WTC11 (cell line): ENCODE measurements around the gene IPP. TPM values are rescaled to one million over a fixed set of nuclear protein-coding genes. Genes with fewer than 3 reads are reported as not detected.
"Not testable (repeated sequence)": the region's sequence is repeated elsewhere in the genome, so short reads cannot be mapped to it uniquely, and the experiment has no call there.

Experiments
- ATAC-seq: fragments of 200-7000 bp; cut with Tn5 transposase; 2 replicates; pipeline ENCODE4 v1.10.0; 2021; ENCODE audit warnings: mild to moderate bottlenecking, moderate library complexity
- CTCF ChIA-PET: fragments of 300-600 bp; sonication (Branson Sonifier 250); formaldehyde crosslinking; loops from one replicate; lab custom pipeline; 2021; ENCODE audit warnings: antibody characterized with exemption; lab: Charles Lee
- POLR2A ChIA-PET: fragments of 350-600 bp; sonication (Branson Sonifier 250); formaldehyde crosslinking; loops from one replicate; lab custom pipeline; 2021; ENCODE audit warnings: antibody characterized with exemption; lab: Charles Lee
- DNase-seq: peaks from one replicate; pipeline ENCODE4 v3.0.0; 2021; ENCODE audit warnings: low spot score
- H3K27ac Mint-ChIP-seq: 2 replicates; pipeline ENCODE4 v1.8.0; 2021; ENCODE audit warnings: mixed read lengths
- H3K27me3 Mint-ChIP-seq: 2 replicates; pipeline ENCODE4 v1.8.0; 2021; ENCODE audit warnings: low read depth, mild to moderate bottlenecking, moderate library complexity, mixed read lengths
- H3K36me3 Mint-ChIP-seq: 2 replicates; pipeline ENCODE4 v1.8.0; 2021; ENCODE audit warnings: mixed read lengths
- H3K4me1 Mint-ChIP-seq: 2 replicates; pipeline ENCODE4 v1.8.0; 2022; ENCODE audit warnings: mixed read lengths
- H3K4me3 Mint-ChIP-seq: 2 replicates; pipeline ENCODE4 v1.8.0; 2021; ENCODE audit warnings: mild to moderate bottlenecking, moderate library complexity, mixed read lengths
- H3K9me3 Mint-ChIP-seq: 2 replicates; pipeline ENCODE4 v1.8.0; 2021; ENCODE audit warnings: mixed read lengths
- EMX1 ChIP-seq: fragments of 250-450 bp; sonication (Bioruptor Pico); IDR thresholded peaks from 2 replicates; pipeline ENCODE4 v1.8.0; 2021; ENCODE audit warnings: mild to moderate bottlenecking
- FOXP1 ChIP-seq: sonication (generic); formaldehyde crosslinking; IDR thresholded peaks from 2 replicates; pipeline ENCODE4 v1.8.0; 2022; ENCODE audit warnings: missing genetic modification reagents, mild to moderate bottlenecking, moderate library complexity, borderline replicate concordance
- GRHL2 ChIP-seq: fragments of 250-450 bp; sonication (Bioruptor Pico); IDR thresholded peaks from 2 replicates; pipeline ENCODE4 v1.8.0; 2022; ENCODE audit warnings: mild to moderate bottlenecking, moderate library complexity; ENCODE audit not compliant: insufficient replicate concordance, severe bottlenecking
- HMGA2 ChIP-seq: fragments of 250-450 bp; sonication (Bioruptor Pico); IDR thresholded peaks from 2 replicates; pipeline ENCODE4 v1.4.0; 2021; ENCODE audit warnings: mild to moderate bottlenecking, moderate library complexity
- MXD4 ChIP-seq: fragments of 250-450 bp; sonication (Bioruptor Pico); IDR thresholded peaks from 2 replicates; pipeline ENCODE4 v1.8.0; 2021; ENCODE audit warnings: mild to moderate bottlenecking, moderate library complexity, borderline replicate concordance
- NFATC4 ChIP-seq: fragments of 250-450 bp; sonication (Bioruptor Pico); IDR thresholded peaks from 2 replicates; pipeline ENCODE4 v1.9.0; 2021; ENCODE audit warnings: mild to moderate bottlenecking
- NFE2L1 ChIP-seq: sonication (generic); formaldehyde crosslinking; IDR thresholded peaks from 2 replicates; pipeline ENCODE4 v1.8.1; 2023; ENCODE audit warnings: missing genetic modification reagents
- RELA ChIP-seq: sonication (generic); formaldehyde crosslinking; IDR thresholded peaks from 2 replicates; pipeline ENCODE4 v1.8.1; 2022; ENCODE audit warnings: missing genetic modification reagents, mild to moderate bottlenecking, borderline replicate concordance
- SMAD3 ChIP-seq: sonication (generic); formaldehyde crosslinking; IDR thresholded peaks from 2 replicates; pipeline ENCODE4 v1.8.0; 2022; ENCODE audit warnings: missing genetic modification reagents, mild to moderate bottlenecking, borderline replicate concordance
- SP1 ChIP-seq: sonication (generic); formaldehyde crosslinking; conservative IDR thresholded peaks from 2 replicates; pipeline ENCODE4 v1.8.1; 2022; ENCODE audit warnings: missing genetic modification reagents
- ZBTB21 ChIP-seq: sonication (generic); formaldehyde crosslinking; IDR thresholded peaks from 2 replicates; pipeline ENCODE4 v1.8.1; 2023; ENCODE audit warnings: mild to moderate bottlenecking, missing genetic modification reagents, borderline replicate concordance
- ZNF138 ChIP-seq: sonication (generic); formaldehyde crosslinking; conservative IDR thresholded peaks from 2 replicates; pipeline ENCODE4 v1.8.1; 2022; ENCODE audit warnings: mild to moderate bottlenecking, moderate library complexity, missing genetic modification reagents
- ZNF263 ChIP-seq: sonication (generic); formaldehyde crosslinking; IDR thresholded peaks from 2 replicates; pipeline ENCODE4 v1.8.1; 2022; ENCODE audit warnings: low read depth, mild to moderate bottlenecking, moderate library complexity, missing genetic modification reagents
- ZNF317 ChIP-seq: sonication (generic); formaldehyde crosslinking; IDR thresholded peaks from 2 replicates; pipeline ENCODE4 v1.8.1; 2023; ENCODE audit warnings: low read depth, mild to moderate bottlenecking, moderate library complexity, missing genetic modification reagents, borderline replicate concordance
- ZNF423 ChIP-seq: fragments of 250-450 bp; sonication (Bioruptor Pico); IDR thresholded peaks from 2 replicates; pipeline ENCODE4 v2.1.2; 2022; ENCODE audit warnings: mild to moderate bottlenecking, moderate library complexity
- ZNF671 ChIP-seq: fragments of 250-450 bp; sonication (Bioruptor Pico); IDR thresholded peaks from 2 replicates; pipeline ENCODE4 v1.8.0; 2021; ENCODE audit warnings: mild to moderate bottlenecking
- total RNA-seq: library from RNA; stranded (reverse); gene quantifications from 3 replicates; pipeline ENCODE4 v1.2.3, GENCODE V29; 2021
- TF ChIP-seq, protein P1 (sequence below): sonication (generic); formaldehyde crosslinking; IDR thresholded peaks from 2 replicates; pipeline ENCODE4 v1.8.1; 2022; ENCODE audit warnings: mild to moderate bottlenecking, missing genetic modification reagents, moderate library complexity, borderline replicate concordance
- TF ChIP-seq, protein P2 (sequence below): sonication (generic); formaldehyde crosslinking; IDR thresholded peaks from 2 replicates; pipeline ENCODE4 v1.8.1; 2022; ENCODE audit warnings: low read depth, mild to moderate bottlenecking, moderate library complexity, missing genetic modification reagents, borderline replicate concordance
- TF ChIP-seq, protein P3 (sequence below): fragments of 200-600 bp; IDR thresholded peaks from 2 replicates; pipeline ENCODE4 v1.8.0; 2022; ENCODE audit warnings: antibody characterized with exemption
- TF ChIP-seq, protein P4 (sequence below): sonication (generic); formaldehyde crosslinking; conservative IDR thresholded peaks from 2 replicates; pipeline ENCODE4 v1.8.1; 2022; ENCODE audit warnings: mild to moderate bottlenecking, missing genetic modification reagents
- TF ChIP-seq, protein P5 (sequence below): sonication (generic); formaldehyde crosslinking; IDR thresholded peaks from 2 replicates; pipeline ENCODE4 v1.8.1; 2022; ENCODE audit warnings: low read depth, missing genetic modification reagents, borderline replicate concordance

The IPP gene
- total RNA-seq, 1 experiment from 2014 or later = 6.3 TPM

DNA sequence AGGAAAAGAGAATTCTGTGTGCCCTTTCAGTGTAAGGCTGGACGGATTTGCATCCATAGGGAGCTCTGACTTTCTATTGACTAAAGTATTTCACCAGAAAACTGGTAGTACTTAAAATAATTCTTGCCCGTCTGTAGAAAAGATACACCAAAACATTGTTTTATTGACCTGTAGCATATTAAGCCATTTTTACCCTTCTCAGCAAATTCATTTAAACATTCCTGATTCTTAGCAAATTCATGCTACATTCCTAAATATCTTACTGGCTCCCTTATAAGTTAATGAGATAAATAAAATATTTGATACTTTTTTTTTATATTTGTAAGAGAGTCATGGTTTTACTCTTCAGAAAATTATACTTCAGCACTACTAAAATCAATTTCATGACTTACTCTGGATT, 1.6 kb upstream of the IPP start (continued):
- TF ChIP-seq, protein P1, sequence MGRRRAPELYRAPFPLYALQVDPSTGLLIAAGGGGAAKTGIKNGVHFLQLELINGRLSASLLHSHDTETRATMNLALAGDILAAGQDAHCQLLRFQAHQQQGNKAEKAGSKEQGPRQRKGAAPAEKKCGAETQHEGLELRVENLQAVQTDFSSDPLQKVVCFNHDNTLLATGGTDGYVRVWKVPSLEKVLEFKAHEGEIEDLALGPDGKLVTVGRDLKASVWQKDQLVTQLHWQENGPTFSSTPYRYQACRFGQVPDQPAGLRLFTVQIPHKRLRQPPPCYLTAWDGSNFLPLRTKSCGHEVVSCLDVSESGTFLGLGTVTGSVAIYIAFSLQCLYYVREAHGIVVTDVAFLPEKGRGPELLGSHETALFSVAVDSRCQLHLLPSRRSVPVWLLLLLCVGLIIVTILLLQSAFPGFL (CRISPR knock-in tag) = no peak
- no peak for TF ChIP-seq ZNF671 (CRISPR knock-in tag)
- TF ChIP-seq, protein P2, sequence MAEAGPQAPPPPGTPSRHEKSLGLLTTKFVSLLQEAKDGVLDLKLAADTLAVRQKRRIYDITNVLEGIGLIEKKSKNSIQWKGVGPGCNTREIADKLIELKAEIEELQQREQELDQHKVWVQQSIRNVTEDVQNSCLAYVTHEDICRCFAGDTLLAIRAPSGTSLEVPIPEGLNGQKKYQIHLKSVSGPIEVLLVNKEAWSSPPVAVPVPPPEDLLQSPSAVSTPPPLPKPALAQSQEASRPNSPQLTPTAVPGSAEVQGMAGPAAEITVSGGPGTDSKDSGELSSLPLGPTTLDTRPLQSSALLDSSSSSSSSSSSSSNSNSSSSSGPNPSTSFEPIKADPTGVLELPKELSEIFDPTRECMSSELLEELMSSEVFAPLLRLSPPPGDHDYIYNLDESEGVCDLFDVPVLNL = no peak
- no peak for TF ChIP-seq GRHL2 (CRISPR knock-in tag)
- TF ChIP-seq ZNF263 = no peak
- TF ChIP-seq HMGA2 = no peak
- TF ChIP-seq, protein P3, sequence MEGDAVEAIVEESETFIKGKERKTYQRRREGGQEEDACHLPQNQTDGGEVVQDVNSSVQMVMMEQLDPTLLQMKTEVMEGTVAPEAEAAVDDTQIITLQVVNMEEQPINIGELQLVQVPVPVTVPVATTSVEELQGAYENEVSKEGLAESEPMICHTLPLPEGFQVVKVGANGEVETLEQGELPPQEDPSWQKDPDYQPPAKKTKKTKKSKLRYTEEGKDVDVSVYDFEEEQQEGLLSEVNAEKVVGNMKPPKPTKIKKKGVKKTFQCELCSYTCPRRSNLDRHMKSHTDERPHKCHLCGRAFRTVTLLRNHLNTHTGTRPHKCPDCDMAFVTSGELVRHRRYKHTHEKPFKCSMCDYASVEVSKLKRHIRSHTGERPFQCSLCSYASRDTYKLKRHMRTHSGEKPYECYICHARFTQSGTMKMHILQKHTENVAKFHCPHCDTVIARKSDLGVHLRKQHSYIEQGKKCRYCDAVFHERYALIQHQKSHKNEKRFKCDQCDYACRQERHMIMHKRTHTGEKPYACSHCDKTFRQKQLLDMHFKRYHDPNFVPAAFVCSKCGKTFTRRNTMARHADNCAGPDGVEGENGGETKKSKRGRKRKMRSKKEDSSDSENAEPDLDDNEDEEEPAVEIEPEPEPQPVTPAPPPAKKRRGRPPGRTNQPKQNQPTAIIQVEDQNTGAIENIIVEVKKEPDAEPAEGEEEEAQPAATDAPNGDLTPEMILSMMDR = no peak
- TF ChIP-seq MXD4 = no peak

DNA sequence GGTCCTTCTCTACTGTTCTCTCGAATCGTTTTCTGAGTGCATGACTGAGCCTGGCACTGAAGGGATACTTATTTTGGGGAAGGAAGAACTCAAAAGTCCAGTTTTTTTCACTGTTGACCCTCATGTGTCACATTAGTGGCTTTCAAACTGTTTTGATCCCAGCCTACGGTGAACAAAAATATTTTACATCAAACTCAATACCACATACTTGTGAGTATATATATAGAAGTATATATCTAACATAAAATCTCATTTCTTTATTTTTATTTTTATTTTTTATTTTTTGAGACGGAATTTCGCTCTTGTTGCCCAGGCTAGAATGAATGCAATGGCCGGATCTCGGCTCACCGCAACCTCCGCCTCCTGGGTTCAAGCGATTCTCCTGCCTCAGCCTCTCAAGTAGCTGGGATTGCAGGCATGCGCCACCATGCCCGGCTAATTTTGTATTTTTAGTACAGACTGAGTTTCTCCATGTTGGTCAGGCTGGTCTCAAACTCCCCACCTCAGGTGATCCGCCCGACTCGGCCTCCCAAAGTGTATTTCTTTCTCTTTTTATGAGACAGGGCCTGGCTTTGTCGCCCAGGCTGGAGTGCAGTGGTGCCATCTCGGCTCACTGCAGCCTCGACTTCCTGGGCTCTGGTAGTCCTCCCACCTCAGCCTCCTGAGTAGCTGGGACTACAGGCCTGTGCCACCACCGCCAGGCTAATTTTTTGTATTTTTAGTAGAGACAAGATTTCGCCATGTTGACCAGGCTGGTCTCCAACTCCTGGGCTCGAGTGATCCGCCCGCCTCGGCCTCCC, 786 bp upstream of the IPP start:
- Mint-ChIP-seq H3K4me3 (peak overlapping the region; percentile 89), H3K36me3 (peaks cover 20% of the 10 kb centered on the region), H3K27ac (peak overlapping the region; percentile 99), H3K9me3 (peaks cover 35% of the 10 kb centered on the region)
- not testable (repeated sequence) for H3K27me3 Mint-ChIP-seq, DNase-seq, ATAC-seq
- POLR2A ChIA-PET = interaction anchor here (0.6 to 1.0 kb wide), 2 partner anchors 23 to 65 kb away, joined by 3 read pairs; partner anchors contain the start of gene GPBP1L1
- CTCF ChIA-PET = interaction anchor here (1.0 kb wide), 1 partner anchor 62 kb away, joined by 3 read pairs; no protein-coding TSS in a partner anchor
- TF ChIP-seq, protein P1 (CRISPR knock-in tag) = 0 out of 2 replicates have a peak, but pooled peaks have one; percentile 8
- TF ChIP-seq, all 79 proteins: peak for 1; not testable (repeated sequence) for 78
- not testable (repeated sequence) for H3K4me1 Mint-ChIP-seq

DNA sequence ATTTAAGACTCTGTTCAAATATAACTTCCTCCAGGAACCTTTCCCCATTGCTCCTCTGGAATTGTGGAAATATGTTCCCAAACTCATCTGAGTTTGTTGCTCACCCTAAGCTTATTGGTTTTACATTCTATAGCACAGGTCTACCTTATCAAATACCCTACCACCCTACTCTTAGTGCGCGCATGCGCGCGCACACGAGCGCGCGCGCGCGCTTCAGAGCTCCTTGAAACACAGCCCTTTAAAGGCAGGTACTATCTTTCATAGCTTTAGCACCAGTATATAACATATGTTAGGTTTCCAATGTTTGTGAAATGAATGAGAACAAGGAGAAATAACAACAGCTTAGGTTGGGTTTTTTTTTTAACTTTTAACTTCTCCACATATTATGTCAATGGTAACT, 3.5 kb downstream of the IPP start:
- H3K4me1 Mint-ChIP-seq = peaks cover 10% of the 10 kb centered on the region
- TF ChIP-seq NFATC4 (CRISPR knock-in tag) (no peak), FOXP1 (CRISPR knock-in tag) (no peak), RELA (no peak), ZNF138 (no peak), SP1 (no peak), EMX1 (no peak), SMAD3 (CRISPR knock-in tag) (no peak), ZBTB21 (no peak), ZNF423 (CRISPR knock-in tag) (no peak), ZNF317 (CRISPR knock-in tag) (no peak), NFE2L1 (CRISPR knock-in tag) (no peak)
- TF ChIP-seq, protein P4, sequence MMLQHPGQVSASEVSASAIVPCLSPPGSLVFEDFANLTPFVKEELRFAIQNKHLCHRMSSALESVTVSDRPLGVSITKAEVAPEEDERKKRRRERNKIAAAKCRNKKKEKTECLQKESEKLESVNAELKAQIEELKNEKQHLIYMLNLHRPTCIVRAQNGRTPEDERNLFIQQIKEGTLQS (CRISPR knock-in tag) = no peak
- TF ChIP-seq, protein P3 = no peak
- TF ChIP-seq, protein P5, sequence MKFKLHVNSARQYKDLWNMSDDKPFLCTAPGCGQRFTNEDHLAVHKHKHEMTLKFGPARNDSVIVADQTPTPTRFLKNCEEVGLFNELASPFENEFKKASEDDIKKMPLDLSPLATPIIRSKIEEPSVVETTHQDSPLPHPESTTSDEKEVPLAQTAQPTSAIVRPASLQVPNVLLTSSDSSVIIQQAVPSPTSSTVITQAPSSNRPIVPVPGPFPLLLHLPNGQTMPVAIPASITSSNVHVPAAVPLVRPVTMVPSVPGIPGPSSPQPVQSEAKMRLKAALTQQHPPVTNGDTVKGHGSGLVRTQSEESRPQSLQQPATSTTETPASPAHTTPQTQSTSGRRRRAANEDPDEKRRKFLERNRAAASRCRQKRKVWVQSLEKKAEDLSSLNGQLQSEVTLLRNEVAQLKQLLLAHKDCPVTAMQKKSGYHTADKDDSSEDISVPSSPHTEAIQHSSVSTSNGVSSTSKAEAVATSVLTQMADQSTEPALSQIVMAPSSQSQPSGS (CRISPR knock-in tag) = no peak

More for the DNA sequence above, 3.5 kb downstream of the IPP start:
- ChIA-PET POLR2A (no interaction called here), CTCF (no interaction called here)
- DNase-seq (no peak), ATAC-seq (no peak)
- Mint-ChIP-seq H3K36me3 (0 out of 2 replicates have a peak, but pooled peaks cover under 1% of the 10 kb centered on the region), H3K4me3 (no peak overlapping the region), H3K9me3 (no peaks in the 10 kb centered on the region), H3K27ac (no peak overlapping the region), H3K27me3 (no peaks in the 10 kb centered on the region)
